SK-N-SH treated with all-trans-retinoic acid at 6 μM for 48 hours (cell line): Measurements from ENCODE around the gene SLC1A4.

Experiments
- ATAC-seq: fragments of 200-7000 bp; cut with Tn5 transposase; 3 replicates; pipeline ENCODE4 v1.9.1; 2020; ENCODE audit warnings: mild to moderate bottlenecking, moderate library complexity
- ARNTL ChIP-seq: fragments of 450-650 bp; formaldehyde crosslinking; IDR thresholded peaks from 2 replicates; pipeline ENCODE4 v1.5.0; 2020; ENCODE audit warnings: low read depth, mild to moderate bottlenecking, moderate library complexity, borderline replicate concordance
- BACH2 ChIP-seq: fragments of 250-450 bp; sonication (Bioruptor Pico); IDR thresholded peaks from 2 replicates; pipeline ENCODE4 v1.9.0; 2021; ENCODE audit warnings: mild to moderate bottlenecking, borderline replicate concordance
- CSDC2 ChIP-seq: fragments of 250-450 bp; sonication (Bioruptor Pico); IDR thresholded peaks from 2 replicates; pipeline ENCODE4 v1.5.0; 2020; ENCODE audit warnings: mild to moderate bottlenecking, moderate library complexity
- ESRRG ChIP-seq: fragments of 250-450 bp; sonication (Bioruptor Pico); IDR thresholded peaks from 2 replicates; pipeline ENCODE4 v1.6.1; 2021; ENCODE audit warnings: mild to moderate bottlenecking
- GLIS3 ChIP-seq: fragments of 250-450 bp; sonication (Bioruptor Pico); IDR thresholded peaks from 2 replicates; pipeline ENCODE4 v1.5.0; 2020; ENCODE audit warnings: mild to moderate bottlenecking, moderate library complexity
- ISL1 ChIP-seq: fragments of 250-450 bp; sonication (Bioruptor Pico); IDR thresholded peaks from 2 replicates; pipeline ENCODE4 v2.1.2; 2022; ENCODE audit warnings: mild to moderate bottlenecking, moderate library complexity
- OSR1 ChIP-seq: fragments of 250-450 bp; sonication (Bioruptor Pico); IDR thresholded peaks from 2 replicates; pipeline ENCODE4 v1.8.0; 2022; ENCODE audit warnings: moderate library complexity, mild to moderate bottlenecking, inconsistent platforms
- PPARA ChIP-seq: fragments of 250-450 bp; sonication (Bioruptor Pico); IDR thresholded peaks from 2 replicates; pipeline ENCODE4 v1.5.0; 2020; ENCODE audit warnings: mild to moderate bottlenecking, borderline replicate concordance
- RARB ChIP-seq: fragments of 250-450 bp; sonication (Bioruptor Pico); IDR thresholded peaks from 2 replicates; pipeline ENCODE4 v1.8.0; 2021; ENCODE audit warnings: mild to moderate bottlenecking, moderate library complexity
- SNAI2 ChIP-seq: fragments of 250-450 bp; sonication (Bioruptor Pico); IDR thresholded peaks from 2 replicates; pipeline ENCODE4 v1.5.0; 2020; ENCODE audit warnings: mild to moderate bottlenecking, moderate library complexity
- TCF4 ChIP-seq: fragments of 250-450 bp; sonication (Bioruptor Pico); IDR thresholded peaks from 2 replicates; pipeline ENCODE4 v1.8.0; 2021; ENCODE audit warnings: mild to moderate bottlenecking, moderate library complexity, borderline replicate concordance
- TOX ChIP-seq: fragments of 250-450 bp; sonication (Bioruptor Pico); IDR thresholded peaks from 2 replicates; pipeline ENCODE4 v1.8.0; 2021; ENCODE audit warnings: mild to moderate bottlenecking, moderate library complexity, borderline replicate concordance
- ZC3H10 ChIP-seq: fragments of 250-450 bp; sonication (Bioruptor Pico); IDR thresholded peaks from 2 replicates; pipeline ENCODE4 v1.5.1; 2021; ENCODE audit warnings: mild to moderate bottlenecking, moderate library complexity
- ZFP3 ChIP-seq: fragments of 250-450 bp; sonication (Bioruptor Pico); IDR thresholded peaks from 2 replicates; pipeline ENCODE4 v1.5.0; 2020; ENCODE audit warnings: mild to moderate bottlenecking, moderate library complexity
- ZFP30 ChIP-seq: fragments of 450-650 bp; formaldehyde crosslinking; IDR thresholded peaks from 2 replicates; pipeline ENCODE4 v1.5.0; 2022; ENCODE audit warnings: mild to moderate bottlenecking, moderate library complexity
- ZNF565 ChIP-seq: fragments of 450-650 bp; formaldehyde crosslinking; conservative IDR thresholded peaks from 2 replicates; pipeline ENCODE4 v1.5.0; 2020; ENCODE audit warnings: low read depth, mild to moderate bottlenecking, moderate library complexity
- ZNF70 ChIP-seq: fragments of 450-650 bp; formaldehyde crosslinking; IDR thresholded peaks from 2 replicates; pipeline ENCODE4 v1.5.0; 2020; ENCODE audit warnings: mild to moderate bottlenecking, moderate library complexity
- ZNF8 ChIP-seq: fragments of 450-650 bp; formaldehyde crosslinking; IDR thresholded peaks from 2 replicates; pipeline ENCODE4 v1.5.0; 2020; ENCODE audit warnings: mild to moderate bottlenecking, moderate library complexity
- TF ChIP-seq, protein P1 (sequence below): fragments of 250-450 bp; sonication (Bioruptor Pico); IDR thresholded peaks from 2 replicates; pipeline ENCODE4 v1.8.0; 2020; ENCODE audit warnings: mild to moderate bottlenecking, moderate library complexity, borderline replicate concordance
- TF ChIP-seq, protein P2 (sequence below): fragments of 250-450 bp; sonication (Bioruptor Pico); IDR thresholded peaks from 2 replicates; pipeline ENCODE4 v1.5.0; 2020; ENCODE audit warnings: mild to moderate bottlenecking, moderate library complexity
- TF ChIP-seq, protein P3 (sequence below): fragments of 250-450 bp; sonication (Bioruptor Pico); IDR thresholded peaks from 2 replicates; pipeline ENCODE4 v1.5.1; 2021; ENCODE audit warnings: mild to moderate bottlenecking, moderate library complexity
- TF ChIP-seq, protein P4 (sequence below): fragments of 250-450 bp; sonication (Bioruptor Pico); IDR thresholded peaks from 2 replicates; pipeline ENCODE4 v1.8.0; 2021; ENCODE audit warnings: low read depth, mild to moderate bottlenecking, moderate library complexity, borderline replicate concordance

SLC1A4 gene

DNA sequence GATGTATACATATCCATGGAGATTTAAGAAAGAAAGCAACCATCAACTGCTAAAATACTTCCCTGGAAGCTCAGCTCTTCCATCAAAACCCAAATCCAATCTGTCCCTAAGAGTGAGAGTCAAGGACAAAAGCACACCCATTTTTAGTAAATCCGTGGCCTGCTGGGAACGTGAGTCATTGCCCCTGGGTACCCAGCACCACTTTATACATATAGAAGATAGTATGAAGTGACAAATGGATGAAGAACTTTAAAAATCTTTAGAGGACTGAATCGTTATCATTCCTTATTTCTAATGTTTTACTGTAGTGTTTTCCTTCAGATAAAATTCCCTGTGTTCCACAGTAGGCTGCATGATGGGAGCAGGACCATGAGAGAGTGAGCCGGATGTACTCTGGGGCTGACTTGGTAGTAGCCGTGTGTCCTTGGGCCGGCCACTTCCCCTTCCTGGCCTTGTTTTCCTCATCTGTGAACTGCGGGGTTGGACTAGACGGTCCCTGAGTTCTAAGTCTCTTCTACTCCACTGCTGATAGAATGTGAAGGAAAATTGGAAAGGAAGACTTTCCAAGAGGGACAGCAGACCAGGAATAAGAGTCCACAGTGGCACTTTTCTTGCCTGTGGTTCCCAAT lies 38.5 kb downstream of the SLC1A4 start:
- TF ChIP-seq ZC3H10 (CRISPR knock-in tag) (no peak), ARNTL (CRISPR knock-in tag) (no peak), TOX (no peak), BACH2 (CRISPR knock-in tag) (no peak), ZNF70 (CRISPR knock-in tag) (no peak), ZFP3 (CRISPR knock-in tag) (no peak), TCF4 (CRISPR knock-in tag) (no peak), OSR1 (no peak), CSDC2 (CRISPR knock-in tag) (no peak), ZFP30 (CRISPR knock-in tag) (no peak), RARB (CRISPR knock-in tag) (no peak), ZNF565 (CRISPR knock-in tag) (no peak), GLIS3 (no peak), ISL1 (CRISPR knock-in tag) (no peak), ESRRG (no peak)
- TF ChIP-seq, protein P1, sequence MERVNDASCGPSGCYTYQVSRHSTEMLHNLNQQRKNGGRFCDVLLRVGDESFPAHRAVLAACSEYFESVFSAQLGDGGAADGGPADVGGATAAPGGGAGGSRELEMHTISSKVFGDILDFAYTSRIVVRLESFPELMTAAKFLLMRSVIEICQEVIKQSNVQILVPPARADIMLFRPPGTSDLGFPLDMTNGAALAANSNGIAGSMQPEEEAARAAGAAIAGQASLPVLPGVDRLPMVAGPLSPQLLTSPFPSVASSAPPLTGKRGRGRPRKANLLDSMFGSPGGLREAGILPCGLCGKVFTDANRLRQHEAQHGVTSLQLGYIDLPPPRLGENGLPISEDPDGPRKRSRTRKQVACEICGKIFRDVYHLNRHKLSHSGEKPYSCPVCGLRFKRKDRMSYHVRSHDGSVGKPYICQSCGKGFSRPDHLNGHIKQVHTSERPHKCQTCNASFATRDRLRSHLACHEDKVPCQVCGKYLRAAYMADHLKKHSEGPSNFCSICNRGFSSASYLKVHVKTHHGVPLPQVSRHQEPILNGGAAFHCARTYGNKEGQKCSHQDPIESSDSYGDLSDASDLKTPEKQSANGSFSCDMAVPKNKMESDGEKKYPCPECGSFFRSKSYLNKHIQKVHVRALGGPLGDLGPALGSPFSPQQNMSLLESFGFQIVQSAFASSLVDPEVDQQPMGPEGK (CRISPR knock-in tag): no peak
- TF ChIP-seq, protein P2, sequence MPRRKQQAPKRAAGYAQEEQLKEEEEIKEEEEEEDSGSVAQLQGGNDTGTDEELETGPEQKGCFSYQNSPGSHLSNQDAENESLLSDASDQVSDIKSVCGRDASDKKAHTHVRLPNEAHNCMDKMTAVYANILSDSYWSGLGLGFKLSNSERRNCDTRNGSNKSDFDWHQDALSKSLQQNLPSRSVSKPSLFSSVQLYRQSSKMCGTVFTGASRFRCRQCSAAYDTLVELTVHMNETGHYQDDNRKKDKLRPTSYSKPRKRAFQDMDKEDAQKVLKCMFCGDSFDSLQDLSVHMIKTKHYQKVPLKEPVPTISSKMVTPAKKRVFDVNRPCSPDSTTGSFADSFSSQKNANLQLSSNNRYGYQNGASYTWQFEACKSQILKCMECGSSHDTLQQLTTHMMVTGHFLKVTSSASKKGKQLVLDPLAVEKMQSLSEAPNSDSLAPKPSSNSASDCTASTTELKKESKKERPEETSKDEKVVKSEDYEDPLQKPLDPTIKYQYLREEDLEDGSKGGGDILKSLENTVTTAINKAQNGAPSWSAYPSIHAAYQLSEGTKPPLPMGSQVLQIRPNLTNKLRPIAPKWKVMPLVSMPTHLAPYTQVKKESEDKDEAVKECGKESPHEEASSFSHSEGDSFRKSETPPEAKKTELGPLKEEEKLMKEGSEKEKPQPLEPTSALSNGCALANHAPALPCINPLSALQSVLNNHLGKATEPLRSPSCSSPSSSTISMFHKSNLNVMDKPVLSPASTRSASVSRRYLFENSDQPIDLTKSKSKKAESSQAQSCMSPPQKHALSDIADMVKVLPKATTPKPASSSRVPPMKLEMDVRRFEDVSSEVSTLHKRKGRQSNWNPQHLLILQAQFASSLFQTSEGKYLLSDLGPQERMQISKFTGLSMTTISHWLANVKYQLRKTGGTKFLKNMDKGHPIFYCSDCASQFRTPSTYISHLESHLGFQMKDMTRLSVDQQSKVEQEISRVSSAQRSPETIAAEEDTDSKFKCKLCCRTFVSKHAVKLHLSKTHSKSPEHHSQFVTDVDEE (CRISPR knock-in tag): no peak
- TF ChIP-seq, protein P3, sequence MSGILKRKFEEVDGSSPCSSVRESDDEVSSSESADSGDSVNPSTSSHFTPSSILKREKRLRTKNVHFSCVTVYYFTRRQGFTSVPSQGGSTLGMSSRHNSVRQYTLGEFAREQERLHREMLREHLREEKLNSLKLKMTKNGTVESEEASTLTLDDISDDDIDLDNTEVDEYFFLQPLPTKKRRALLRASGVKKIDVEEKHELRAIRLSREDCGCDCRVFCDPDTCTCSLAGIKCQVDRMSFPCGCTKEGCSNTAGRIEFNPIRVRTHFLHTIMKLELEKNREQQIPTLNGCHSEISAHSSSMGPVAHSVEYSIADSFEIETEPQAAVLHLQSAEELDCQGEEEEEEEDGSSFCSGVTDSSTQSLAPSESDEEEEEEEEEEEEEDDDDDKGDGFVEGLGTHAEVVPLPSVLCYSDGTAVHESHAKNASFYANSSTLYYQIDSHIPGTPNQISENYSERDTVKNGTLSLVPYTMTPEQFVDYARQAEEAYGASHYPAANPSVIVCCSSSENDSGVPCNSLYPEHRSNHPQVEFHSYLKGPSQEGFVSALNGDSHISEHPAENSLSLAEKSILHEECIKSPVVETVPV (CRISPR knock-in tag): no peak
- no peak for ATAC-seq

DNA sequence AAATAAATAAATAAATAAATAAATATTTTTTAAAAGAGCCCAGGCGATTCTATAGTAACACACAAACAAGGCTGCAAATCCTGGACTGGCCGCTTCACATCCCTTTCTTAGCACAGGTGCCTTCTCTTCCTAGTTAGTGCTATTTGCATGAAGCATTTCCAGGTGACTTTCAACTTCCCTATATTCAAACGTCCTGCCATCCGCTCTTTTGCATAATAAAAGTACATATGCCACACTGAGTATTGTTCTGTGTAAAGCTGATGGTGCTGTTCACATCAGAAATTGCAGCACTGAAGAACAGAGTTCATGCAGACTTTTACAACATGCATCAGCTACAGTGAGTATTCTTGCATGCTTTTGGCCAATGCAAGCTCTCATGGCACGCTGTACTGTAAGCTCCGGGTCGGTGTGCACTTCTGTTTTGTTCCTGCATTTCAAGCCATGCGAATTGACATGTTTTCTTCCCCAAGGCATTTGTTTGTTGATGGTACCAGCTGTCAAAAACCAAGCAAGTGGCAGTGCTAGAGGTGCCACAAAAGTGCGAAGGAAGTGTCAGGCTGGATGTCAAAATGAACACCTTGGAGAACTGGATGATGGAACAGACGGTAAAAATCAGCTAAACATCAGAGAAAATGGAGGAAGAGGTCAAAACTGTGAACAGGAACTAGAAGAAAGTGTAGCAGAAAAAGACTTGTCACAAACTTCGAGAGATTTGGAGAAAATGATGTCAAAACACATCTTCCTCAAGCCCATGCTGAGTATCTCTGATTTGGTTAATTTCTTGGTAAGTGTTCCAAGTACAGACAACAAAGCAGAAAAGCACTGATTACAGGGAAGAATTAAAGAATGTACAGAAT lies 41.5 kb downstream of the SLC1A4 start:
- TF ChIP-seq ZFP3 (CRISPR knock-in tag): no peak
- no peak for TF ChIP-seq ESRRG
- ATAC-seq: no peak

DNA sequence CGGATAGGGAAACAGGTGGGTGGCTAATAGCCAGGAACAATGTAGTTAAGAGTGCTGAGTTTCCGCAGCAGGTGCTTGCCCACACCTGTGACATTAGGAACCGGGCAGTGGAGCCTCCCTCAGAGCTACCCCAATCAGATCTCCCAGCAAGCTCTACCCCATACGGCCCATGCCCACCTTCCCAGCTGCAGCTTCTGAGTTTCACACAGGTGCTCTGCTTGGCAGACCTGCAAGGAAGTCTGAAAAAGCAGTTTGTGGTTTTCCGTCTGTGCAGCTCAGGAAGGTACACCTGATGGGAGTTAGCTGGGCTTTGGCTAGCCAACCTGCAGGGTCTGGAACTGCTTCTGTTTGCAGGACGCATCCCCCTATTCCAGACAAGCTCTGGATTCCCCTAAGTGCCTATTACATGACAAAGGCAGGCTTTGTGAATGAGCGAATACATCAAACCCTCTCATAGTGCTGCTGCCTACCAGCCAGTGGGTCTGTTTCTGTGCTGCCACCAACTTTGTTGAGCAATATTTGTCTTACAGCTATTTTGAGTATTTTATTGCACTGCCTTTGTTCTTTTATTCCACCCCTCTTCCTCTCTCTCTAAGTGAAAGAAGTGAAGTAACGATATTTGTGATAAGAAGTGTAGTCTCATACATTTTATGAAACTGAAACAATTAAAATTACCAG lies 42.3 kb downstream of the SLC1A4 start:
- ATAC-seq: no peak

More for the DNA sequence above, 42.3 kb downstream of the SLC1A4 start:
- no peak for TF ChIP-seq BACH2 (CRISPR knock-in tag)
- no peak for TF ChIP-seq RARB (CRISPR knock-in tag)
- no peak for TF ChIP-seq ZNF8 (CRISPR knock-in tag)
- no peak for TF ChIP-seq ZFP30 (CRISPR knock-in tag)
- TF ChIP-seq, protein P4, sequence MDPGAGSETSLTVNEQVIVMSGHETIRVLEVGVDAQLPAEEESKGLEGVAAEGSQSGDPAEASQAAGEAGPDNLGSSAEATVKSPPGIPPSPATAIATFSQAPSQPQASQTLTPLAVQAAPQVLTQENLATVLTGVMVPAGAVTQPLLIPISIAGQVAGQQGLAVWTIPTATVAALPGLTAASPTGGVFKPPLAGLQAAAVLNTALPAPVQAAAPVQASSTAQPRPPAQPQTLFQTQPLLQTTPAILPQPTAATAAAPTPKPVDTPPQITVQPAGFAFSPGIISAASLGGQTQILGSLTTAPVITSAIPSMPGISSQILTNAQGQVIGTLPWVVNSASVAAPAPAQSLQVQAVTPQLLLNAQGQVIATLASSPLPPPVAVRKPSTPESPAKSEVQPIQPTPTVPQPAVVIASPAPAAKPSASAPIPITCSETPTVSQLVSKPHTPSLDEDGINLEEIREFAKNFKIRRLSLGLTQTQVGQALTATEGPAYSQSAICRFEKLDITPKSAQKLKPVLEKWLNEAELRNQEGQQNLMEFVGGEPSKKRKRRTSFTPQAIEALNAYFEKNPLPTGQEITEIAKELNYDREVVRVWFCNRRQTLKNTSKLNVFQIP (CRISPR knock-in tag): no peak
- TF ChIP-seq ESRRG: no peak
- TF ChIP-seq PPARA: no peak
- no peak for TF ChIP-seq SNAI2 (CRISPR knock-in tag)
- no peak for TF ChIP-seq GLIS3
- TF ChIP-seq ZC3H10 (CRISPR knock-in tag): no peak
- TF ChIP-seq, protein P2 (CRISPR knock-in tag): no peak
- TF ChIP-seq TOX: no peak
- no peak for TF ChIP-seq TCF4 (CRISPR knock-in tag)
- no peak for TF ChIP-seq ISL1 (CRISPR knock-in tag)
